ENCODE data around the gene USP14. TPM values are rescaled to one million over a fixed set of nuclear protein-coding genes. Genes with fewer than 3 reads are reported as not detected.

The USP14 gene
- total RNA-seq, 1 donor from 2014 or later = 40.0 TPM

- no peak overlapping the region for H3K4me3 ChIP-seq (ENCODE audit: low read depth, low read length)
These were observed 2.6 kb downstream of the USP14 start for GRCh38 chr18:160831-161570.

DNA sequence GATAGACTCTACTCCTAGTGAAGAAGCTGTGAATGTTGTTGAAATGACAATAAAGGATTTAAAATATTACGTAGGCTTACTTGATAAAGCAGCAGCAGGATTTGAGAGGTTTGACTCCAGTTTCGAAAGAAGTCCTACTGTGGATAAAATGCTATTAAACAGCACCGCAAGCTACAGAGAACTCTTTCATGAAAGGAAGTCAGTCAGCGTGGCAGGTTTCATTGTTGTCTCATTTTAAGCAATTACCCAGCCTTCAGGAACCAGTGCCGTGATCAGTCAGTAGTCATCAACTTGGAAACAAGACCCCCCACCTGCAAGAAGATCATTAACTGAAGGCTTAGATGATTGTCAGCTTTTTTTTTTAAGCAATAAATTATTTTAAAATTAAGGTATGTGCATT lies 14.0 kb downstream of the USP14 start:
- H3K4me3 ChIP-seq (ENCODE audit: low read depth, low read length) = no peak overlapping the region
- no peaks in the 10 kb centered on the region for H3K27me3 ChIP-seq (ENCODE audit: control insufficient read depth, insufficient read depth, low read length)
- DNase-seq (ENCODE audit: low read depth) = no peak
- no peaks in the 10 kb centered on the region for H3K36me3 ChIP-seq (ENCODE audit: control insufficient read depth, insufficient read depth, low read length)
- TF ChIP-seq, protein P1, sequence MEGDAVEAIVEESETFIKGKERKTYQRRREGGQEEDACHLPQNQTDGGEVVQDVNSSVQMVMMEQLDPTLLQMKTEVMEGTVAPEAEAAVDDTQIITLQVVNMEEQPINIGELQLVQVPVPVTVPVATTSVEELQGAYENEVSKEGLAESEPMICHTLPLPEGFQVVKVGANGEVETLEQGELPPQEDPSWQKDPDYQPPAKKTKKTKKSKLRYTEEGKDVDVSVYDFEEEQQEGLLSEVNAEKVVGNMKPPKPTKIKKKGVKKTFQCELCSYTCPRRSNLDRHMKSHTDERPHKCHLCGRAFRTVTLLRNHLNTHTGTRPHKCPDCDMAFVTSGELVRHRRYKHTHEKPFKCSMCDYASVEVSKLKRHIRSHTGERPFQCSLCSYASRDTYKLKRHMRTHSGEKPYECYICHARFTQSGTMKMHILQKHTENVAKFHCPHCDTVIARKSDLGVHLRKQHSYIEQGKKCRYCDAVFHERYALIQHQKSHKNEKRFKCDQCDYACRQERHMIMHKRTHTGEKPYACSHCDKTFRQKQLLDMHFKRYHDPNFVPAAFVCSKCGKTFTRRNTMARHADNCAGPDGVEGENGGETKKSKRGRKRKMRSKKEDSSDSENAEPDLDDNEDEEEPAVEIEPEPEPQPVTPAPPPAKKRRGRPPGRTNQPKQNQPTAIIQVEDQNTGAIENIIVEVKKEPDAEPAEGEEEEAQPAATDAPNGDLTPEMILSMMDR (IDR thresholded peaks at IDR 0.05; ENCODE audit: insufficient read depth, low read length, poor library complexity, severe bottlenecking) = no peak

More at GRCh38 chr18:160831-161570, 2.6 kb downstream of the USP14 start:
- Histone ChIP-seq H3K27me3 (ENCODE audit: control insufficient read depth, insufficient read depth, low read length) (no peaks in the 10 kb centered on the region), H3K36me3 (ENCODE audit: control insufficient read depth, insufficient read depth, low read length) (no peaks in the 10 kb centered on the region)
- TF ChIP-seq, protein P1 (IDR thresholded peaks at IDR 0.05; ENCODE audit: insufficient read depth, low read length, poor library complexity, severe bottlenecking) = no peak
- DNase-seq (ENCODE audit: low read depth) = no peak

DNA sequence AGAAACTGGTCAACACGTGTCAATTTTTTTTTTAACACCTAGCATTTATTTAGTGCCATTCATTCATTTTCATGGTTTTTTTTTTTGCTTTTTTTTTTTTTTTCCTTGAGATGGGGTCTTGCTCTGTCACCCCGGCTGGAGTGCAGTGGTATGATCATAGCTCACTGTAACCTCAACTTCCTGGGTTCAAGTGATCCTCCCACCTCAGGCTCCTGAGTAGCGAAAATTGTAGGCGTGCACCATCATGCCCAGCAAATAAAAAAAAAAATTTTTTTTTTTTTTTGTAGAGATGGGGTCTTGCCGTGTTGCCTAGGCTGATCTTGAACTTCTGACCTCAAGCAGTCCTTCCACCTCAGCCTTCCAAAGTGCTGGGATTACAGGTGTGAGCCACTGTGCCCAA lies 21.1 kb downstream of the USP14 start:
- Histone ChIP-seq H3K27me3 (ENCODE audit: control insufficient read depth, insufficient read depth, low read length) (no peaks in the 10 kb centered on the region), H3K36me3 (ENCODE audit: control insufficient read depth, insufficient read depth, low read length) (no peaks in the 10 kb centered on the region), H3K4me3 (ENCODE audit: low read depth, low read length) (no peak overlapping the region)
- TF ChIP-seq, protein P1 (IDR thresholded peaks at IDR 0.05; ENCODE audit: insufficient read depth, low read length, poor library complexity, severe bottlenecking) = no peak
- no peak for DNase-seq (ENCODE audit: low read depth)

DNA sequence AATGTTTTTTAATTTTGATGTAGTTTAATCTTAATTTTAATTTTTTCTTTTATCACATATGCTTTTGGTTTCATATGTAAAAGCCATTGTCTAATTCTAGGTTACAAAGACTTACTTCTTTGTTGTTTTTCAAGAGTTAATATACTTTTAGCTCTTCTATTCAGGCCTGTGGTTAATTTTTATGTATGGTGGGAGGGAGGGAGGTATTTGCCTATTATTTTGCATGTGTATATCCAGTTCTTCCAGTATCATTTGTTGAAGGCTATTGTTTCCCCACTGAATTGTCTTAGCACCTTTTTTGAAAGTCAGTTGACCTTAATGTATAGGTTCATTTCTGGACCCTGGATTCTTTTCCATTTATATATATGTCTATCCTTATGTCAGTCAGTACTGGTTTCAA lies 23.4 kb downstream of the USP14 start:
- Histone ChIP-seq H3K27me3 (ENCODE audit: control insufficient read depth, insufficient read depth, low read length) (no peaks in the 10 kb centered on the region), H3K36me3 (ENCODE audit: control insufficient read depth, insufficient read depth, low read length) (no peaks in the 10 kb centered on the region), H3K4me3 (ENCODE audit: low read depth, low read length) (no peak overlapping the region)
- TF ChIP-seq, protein P1 (IDR thresholded peaks at IDR 0.05; ENCODE audit: insufficient read depth, low read length, poor library complexity, severe bottlenecking) = no peak
- DNase-seq (ENCODE audit: low read depth) = no peak

DNA sequence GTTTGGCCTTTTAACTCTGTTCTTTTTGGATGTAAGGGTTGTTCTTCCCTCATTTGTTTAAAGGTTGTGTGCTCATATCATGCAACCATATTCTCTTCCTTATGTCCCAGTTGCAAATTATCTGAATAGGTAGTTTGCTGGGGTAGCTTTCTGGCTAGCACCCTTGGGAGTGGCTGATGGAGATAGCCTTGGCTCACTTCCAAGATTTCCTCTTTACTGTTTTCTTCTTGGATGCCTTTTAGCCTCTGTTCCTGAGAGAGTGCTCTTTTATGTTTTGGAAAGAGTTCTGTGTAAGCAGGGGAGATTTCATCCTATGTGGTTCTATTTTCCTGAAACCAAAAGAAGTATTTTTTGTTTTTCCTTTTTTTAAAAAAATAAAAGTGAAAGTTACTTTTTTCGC lies 25.4 kb downstream of the USP14 start:
- Histone ChIP-seq H3K27me3 (ENCODE audit: control insufficient read depth, insufficient read depth, low read length) (no peaks in the 10 kb centered on the region), H3K36me3 (ENCODE audit: control insufficient read depth, insufficient read depth, low read length) (no peaks in the 10 kb centered on the region), H3K4me3 (ENCODE audit: low read depth, low read length) (no peak overlapping the region)
- TF ChIP-seq, protein P1 (IDR thresholded peaks at IDR 0.05; ENCODE audit: insufficient read depth, low read length, poor library complexity, severe bottlenecking) = no peak
- no peak for DNase-seq (ENCODE audit: low read depth)

GRCh38 chr18:189254-189653 lies 30.9 kb downstream of the USP14 start:
- TF ChIP-seq, protein P1 (IDR thresholded peaks at IDR 0.05; ENCODE audit: insufficient read depth, low read length, poor library complexity, severe bottlenecking) = no peak
- Histone ChIP-seq H3K36me3 (ENCODE audit: control insufficient read depth, insufficient read depth, low read length) (no peaks in the 10 kb centered on the region), H3K27me3 (ENCODE audit: control insufficient read depth, insufficient read depth, low read length) (no peaks in the 10 kb centered on the region), H3K4me3 (ENCODE audit: low read depth, low read length) (no peak overlapping the region)
- no peak for DNase-seq (ENCODE audit: low read depth)

Measured in kidney epithelial cell (primary cell).